Activated T-helper 2 cell treated with anti-CD3 and anti-CD28 coated beads, Interferon-gamma antibody, Interleukin-2, Interleukin-4, amounts not matched to agents 10 μg/mL and 5 μg/mL and 100 μg/mL, durations not matched to agents 14 hours and 24 hours and 36 hours (primary cell): ENCODE measurements around the gene STT3A. TPM values are rescaled to one million over a fixed set of nuclear protein-coding genes. Genes with fewer than 3 reads are reported as not detected.
A peak's percentile ranks its signal among the peaks of the same experiment; 100 is the strongest.

Source experiments
- DNase-seq: peaks from one replicate; pipeline ENCODE4 v3.0.0; 2021; ENCODE audit warnings: low spot score
- H3K27ac Mint-ChIP-seq: one replicate; pipeline ENCODE4 v1.8.0; 2021; ENCODE audit warnings: mixed read lengths
- H3K27me3 Mint-ChIP-seq: one replicate; pipeline ENCODE4 v1.8.0; 2021; ENCODE audit warnings: low read depth, mixed read lengths
- H3K36me3 Mint-ChIP-seq: one replicate; pipeline ENCODE4 v1.8.0; 2021; ENCODE audit warnings: low read depth, mixed read lengths
- H3K4me1 Mint-ChIP-seq: one replicate; pipeline ENCODE4 v1.8.0; 2021; ENCODE audit warnings: low read depth, mixed read lengths
- H3K4me3 Mint-ChIP-seq: one replicate; pipeline ENCODE4 v1.8.0; 2021; ENCODE audit warnings: low read depth, mild to moderate bottlenecking, moderate library complexity, mixed read lengths
- H3K9me3 Mint-ChIP-seq: one replicate; pipeline ENCODE4 v1.8.0; 2021; ENCODE audit warnings: mixed read lengths
- intact Hi-C: fragments of 100-400 bp; cut with micrococcal nuclease; formaldehyde crosslinking; loops from one replicate; pipeline ENCODE4 v1.15.1; 2023
- total RNA-seq: library from RNA; stranded (reverse); gene quantifications from 2 replicates; pipeline ENCODE4 v1.2.3, GENCODE V29; 2022

The STT3A gene
- total RNA-seq, 1 donor from 2014 or later, result 198 TPM

GRCh38 chr11:125594958-125595357 is 2.3 kb downstream of the STT3A start:
- no peaks in the 10 kb centered on the region for H3K27me3 Mint-ChIP-seq
- peaks cover 54% of the 10 kb centered on the region for H3K36me3 Mint-ChIP-seq
- peaks cover 29% of the 10 kb centered on the region for H3K4me1 Mint-ChIP-seq
- intact Hi-C loops, result loop anchor here (10.0 kb wide), 1 partner anchor 640 kb away; the partner anchor contains the start of gene CCDC15
- DNase-seq, result no peak
- no peaks in the 10 kb centered on the region for H3K9me3 Mint-ChIP-seq
- no peak overlapping the region for H3K27ac Mint-ChIP-seq
- peak overlapping the region; percentile 24 for H3K4me3 Mint-ChIP-seq

- no peak for DNase-seq
- no peaks in the 10 kb centered on the region for H3K9me3 Mint-ChIP-seq
- H3K36me3 Mint-ChIP-seq, result peaks cover 75% of the 10 kb centered on the region
- intact Hi-C loops, result no loop called here
- peaks cover 6% of the 10 kb centered on the region for H3K4me1 Mint-ChIP-seq
- H3K27ac Mint-ChIP-seq, result no peak overlapping the region
- H3K4me3 Mint-ChIP-seq, result no peak overlapping the region
- no peaks in the 10 kb centered on the region for H3K27me3 Mint-ChIP-seq
Measured at GRCh38 chr11:125600663-125601062, 8.0 kb downstream of the STT3A start.

DNA sequence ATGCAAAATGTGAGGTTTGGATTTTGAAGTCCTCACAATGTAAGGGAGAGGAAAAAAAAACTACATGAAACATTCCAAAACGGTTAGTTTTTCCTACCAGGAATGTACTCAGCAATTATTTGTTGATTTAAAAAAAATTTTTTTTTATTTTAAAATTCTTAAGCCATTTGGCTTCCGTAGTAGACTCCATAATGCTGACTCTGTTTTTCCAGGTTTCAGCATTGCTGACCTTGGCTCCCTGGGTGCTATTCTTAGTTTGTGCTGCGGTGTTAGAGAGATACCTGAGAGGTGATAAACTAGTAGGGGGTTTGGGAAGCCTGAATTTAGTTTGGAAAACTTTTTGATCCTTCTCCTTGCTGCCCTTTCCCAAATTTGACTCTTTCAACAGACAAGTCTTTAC is 10.6 kb downstream of the STT3A start:
- Mint-ChIP-seq H3K9me3 (no peaks in the 10 kb centered on the region), H3K27me3 (no peaks in the 10 kb centered on the region)

GRCh38 chr11:125605417-125605816 is 12.8 kb downstream of the STT3A start:
- Mint-ChIP-seq H3K4me1 (peaks cover 2% of the 10 kb centered on the region), H3K27me3 (no peaks in the 10 kb centered on the region), H3K27ac (no peak overlapping the region), H3K36me3 (peaks cover 82% of the 10 kb centered on the region), H3K9me3 (no peaks in the 10 kb centered on the region), H3K4me3 (no peak overlapping the region)
- intact Hi-C loops, result no loop called here
- no peak for DNase-seq

More for the DNA sequence above, 10.6 kb downstream of the STT3A start:
- no peak overlapping the region for H3K27ac Mint-ChIP-seq
- intact Hi-C loops, result no loop called here
- H3K4me3 Mint-ChIP-seq, result no peak overlapping the region
- no peaks in the 10 kb centered on the region for H3K4me1 Mint-ChIP-seq
- peaks cover 78% of the 10 kb centered on the region for H3K36me3 Mint-ChIP-seq
- DNase-seq, result no peak

DNA sequence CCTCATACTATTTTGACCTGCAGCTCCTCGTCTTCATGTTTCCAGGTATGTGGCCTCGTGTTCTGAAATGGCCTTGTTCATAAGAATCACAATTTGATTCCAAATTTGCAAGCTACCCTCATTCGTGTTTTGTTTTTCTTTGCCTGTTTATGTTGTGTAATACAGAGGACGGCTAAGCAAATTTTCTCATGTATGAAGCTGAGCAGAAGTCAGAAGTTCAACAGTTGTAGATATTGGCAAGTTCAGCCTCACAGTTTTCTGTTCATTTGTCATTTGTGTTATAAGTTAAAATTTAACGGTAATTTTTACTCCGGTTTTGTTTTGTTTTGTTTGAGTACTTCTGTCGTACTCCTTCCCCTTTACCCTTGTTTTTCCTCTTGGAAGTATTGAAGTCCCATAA is 16.9 kb downstream of the STT3A start:
- H3K36me3 Mint-ChIP-seq, result peaks cover 80% of the 10 kb centered on the region
- intact Hi-C loops, result no loop called here
- no peaks in the 10 kb centered on the region for H3K27me3 Mint-ChIP-seq
- no peak overlapping the region for H3K4me3 Mint-ChIP-seq
- H3K9me3 Mint-ChIP-seq, result no peaks in the 10 kb centered on the region
- H3K27ac Mint-ChIP-seq, result no peak overlapping the region
- H3K4me1 Mint-ChIP-seq, result peaks cover 7% of the 10 kb centered on the region
- no peak for DNase-seq

- Mint-ChIP-seq H3K9me3 (no peaks in the 10 kb centered on the region), H3K36me3 (peaks cover 77% of the 10 kb centered on the region), H3K27ac (no peak overlapping the region), H3K27me3 (no peaks in the 10 kb centered on the region), H3K4me1 (no peaks in the 10 kb centered on the region), H3K4me3 (no peak overlapping the region)
- no peak for DNase-seq
- intact Hi-C loops, result no loop called here
Measured at GRCh38 chr11:125618383-125618782, 25.7 kb downstream of the STT3A start.

GRCh38 chr11:125621995-125622394 is 29.3 kb downstream of the STT3A start:
- Mint-ChIP-seq H3K27ac (no peak overlapping the region), H3K9me3 (no peaks in the 10 kb centered on the region), H3K27me3 (no peaks in the 10 kb centered on the region), H3K4me1 (peaks cover 9% of the 10 kb centered on the region), H3K36me3 (peaks cover 64% of the 10 kb centered on the region), H3K4me3 (no peak overlapping the region)
- no peak for DNase-seq
- intact Hi-C loops, result no loop called here

- intact Hi-C loops, result no loop called here
- Mint-ChIP-seq H3K4me3 (no peak overlapping the region), H3K27me3 (no peaks in the 10 kb centered on the region), H3K36me3 (peaks cover 68% of the 10 kb centered on the region), H3K27ac (no peak overlapping the region), H3K4me1 (peaks cover 18% of the 10 kb centered on the region), H3K9me3 (no peaks in the 10 kb centered on the region)
- no peak for DNase-seq
Measured at GRCh38 chr11:125623064-125623463, 30.4 kb downstream of the STT3A start.

GRCh38 chr11:125624756-125625213 is 32.1 kb downstream of the STT3A start, which contains the start of gene CHEK1:
Gene CHEK1 (plus strand): TSS chr11:125625163. CDS start chr11:125626769, 1,606 bp downstream.
- Mint-ChIP-seq H3K36me3 (peaks cover 63% of the 10 kb centered on the region), H3K27ac (peak within 1 kb of the TSS; percentile 93), H3K27me3 (no peaks in the 10 kb centered on the region), H3K4me3 (peak within 1 kb of the TSS; percentile 91), H3K4me1 (peaks cover 26% of the 10 kb centered on the region), H3K9me3 (no peaks in the 10 kb centered on the region)
- DNase-seq, result no peak
- intact Hi-C loops, result loop anchor here (1.0 to 5.0 kb wide), 4 partner anchors 32 to 262 kb away; partner anchors contain the start of genes HYLS1 and STT3A

DNA sequence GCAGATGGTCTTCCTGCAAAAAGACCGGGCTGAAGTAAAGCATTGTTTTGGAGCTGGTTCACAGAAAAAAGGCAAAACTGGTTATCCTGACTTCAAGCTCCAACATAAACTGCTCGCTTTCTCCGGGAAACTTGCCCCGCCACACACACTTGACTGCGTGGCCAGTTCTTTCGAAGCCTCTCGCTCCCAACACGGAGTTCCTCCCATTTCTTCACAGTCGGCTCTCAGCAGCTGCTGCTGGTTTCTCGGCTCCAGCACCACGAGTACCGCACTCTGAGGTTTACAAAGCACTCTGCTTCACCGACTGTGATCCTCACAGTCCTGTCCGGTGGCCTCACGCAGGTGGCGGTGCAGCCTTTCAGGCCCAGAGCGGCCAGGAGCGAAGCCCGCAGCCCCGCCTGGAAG is 32.6 kb downstream of the STT3A start:
- no peaks in the 10 kb centered on the region for H3K27me3 Mint-ChIP-seq
- intact Hi-C loops, result loop anchor here (1.0 to 5.0 kb wide), 4 partner anchors 33 to 262 kb away; partner anchors contain the start of genes HYLS1 and STT3A
- no peaks in the 10 kb centered on the region for H3K9me3 Mint-ChIP-seq
- H3K4me1 Mint-ChIP-seq, result peaks cover 26% of the 10 kb centered on the region
- H3K27ac Mint-ChIP-seq, result peak overlapping the region; percentile 93
- peak overlapping the region; percentile 91 for H3K4me3 Mint-ChIP-seq
- peaks cover 63% of the 10 kb centered on the region for H3K36me3 Mint-ChIP-seq
- DNase-seq, result no peak

DNA sequence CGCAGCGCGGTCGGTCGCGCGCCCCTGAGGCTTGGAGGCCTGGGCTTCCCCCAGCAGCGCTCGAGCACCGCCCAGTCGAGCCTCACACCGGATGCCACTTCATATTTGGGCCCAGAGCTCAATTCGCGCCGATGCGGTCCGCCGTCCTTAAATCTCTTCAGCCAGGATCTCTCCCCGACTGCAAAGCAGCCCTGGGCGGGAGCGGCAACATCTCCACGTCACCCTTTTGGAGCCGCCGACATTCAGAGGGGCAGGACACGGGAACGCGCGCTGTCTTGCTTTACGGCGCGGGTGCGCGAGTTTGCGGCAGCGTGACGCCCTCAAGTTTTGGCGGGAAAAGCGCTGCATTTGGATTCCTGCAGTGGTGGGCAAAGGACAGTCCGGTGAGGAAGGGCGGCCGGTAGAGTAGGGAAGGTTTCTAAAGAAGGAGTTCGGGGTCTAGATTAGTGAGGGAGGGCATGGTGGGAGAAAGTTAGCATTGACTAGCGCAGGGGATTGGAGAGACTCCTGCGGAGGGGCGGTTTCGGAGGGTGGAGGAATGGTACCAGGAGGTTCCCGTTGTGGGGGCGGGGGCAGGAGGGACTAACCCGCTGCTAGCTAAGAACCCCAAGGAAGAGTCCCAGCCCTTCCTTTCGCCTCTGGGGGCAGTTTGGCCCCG is 33.1 kb downstream of the STT3A start:
- H3K36me3 Mint-ChIP-seq, result peaks cover 61% of the 10 kb centered on the region
- intact Hi-C loops, result loop anchor here (1.0 to 5.0 kb wide), 4 partner anchors 33 to 261 kb away; partner anchors contain the start of genes HYLS1 and STT3A
- no peaks in the 10 kb centered on the region for H3K9me3 Mint-ChIP-seq

DNA sequence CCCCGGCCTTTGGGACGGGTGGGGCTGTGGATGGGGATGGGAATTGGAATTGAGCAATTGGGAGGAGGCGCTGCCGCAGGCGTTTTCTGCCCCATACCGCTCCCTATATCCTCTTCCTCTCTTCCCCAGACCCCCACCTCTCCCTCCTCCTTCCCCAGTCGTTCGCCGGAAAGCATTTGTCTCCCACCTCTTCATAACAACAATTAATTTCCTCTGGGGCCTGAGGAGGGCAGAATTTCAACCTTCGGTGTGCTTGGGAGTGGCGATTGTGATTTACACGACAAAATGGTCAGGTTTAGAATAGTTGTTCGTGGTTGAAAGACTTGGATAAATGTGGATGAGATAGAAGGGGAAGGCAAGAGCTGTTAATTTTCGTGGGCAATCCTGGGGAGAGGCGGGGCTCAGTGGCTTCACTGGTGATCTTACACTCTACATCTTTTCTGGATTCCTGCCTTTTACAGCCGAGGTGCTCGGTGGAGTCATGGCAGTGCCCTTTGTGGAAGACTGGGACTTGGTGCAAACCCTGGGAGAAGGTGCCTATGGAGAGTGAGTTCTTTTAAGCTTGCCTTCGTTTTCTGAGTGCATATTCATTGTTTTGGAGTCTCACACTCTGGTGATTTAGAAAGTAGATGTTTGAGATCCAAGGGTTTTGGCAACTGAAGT is 33.8 kb downstream of the STT3A start:
- H3K36me3 Mint-ChIP-seq, result peaks cover 61% of the 10 kb centered on the region
- no peaks in the 10 kb centered on the region for H3K9me3 Mint-ChIP-seq
- intact Hi-C loops, result loop anchor here (5.0 kb wide), 1 partner anchor 246 kb away; no protein-coding TSS in a partner anchor
- H3K27me3 Mint-ChIP-seq, result no peaks in the 10 kb centered on the region
- peak; percentile 23 for DNase-seq
- peaks cover 32% of the 10 kb centered on the region for H3K4me1 Mint-ChIP-seq
- peak overlapping the region; percentile 93 for H3K27ac Mint-ChIP-seq
- H3K4me3 Mint-ChIP-seq, result peak overlapping the region; percentile 91

More for the DNA sequence above, 33.1 kb downstream of the STT3A start:
- Mint-ChIP-seq H3K4me1 (peaks cover 28% of the 10 kb centered on the region), H3K27me3 (no peaks in the 10 kb centered on the region), H3K27ac (peak overlapping the region; percentile 93), H3K4me3 (peak overlapping the region; percentile 91)
- peak; percentile 85 for DNase-seq
